ENCODE measurements around the gene PERM1. TPM values are rescaled to one million over a fixed set of nuclear protein-coding genes. Genes with fewer than 3 reads are reported as not detected.
A peak's percentile ranks its signal among the peaks of the same experiment; 100 is the strongest.

Gene PERM1
- total and polyA plus RNA-seq, 2 of the 13 experiments (the other 11 are each of a cell fraction or from before 2014, with no cell fraction given) = 0.04 to 0.29 TPM

DNA sequence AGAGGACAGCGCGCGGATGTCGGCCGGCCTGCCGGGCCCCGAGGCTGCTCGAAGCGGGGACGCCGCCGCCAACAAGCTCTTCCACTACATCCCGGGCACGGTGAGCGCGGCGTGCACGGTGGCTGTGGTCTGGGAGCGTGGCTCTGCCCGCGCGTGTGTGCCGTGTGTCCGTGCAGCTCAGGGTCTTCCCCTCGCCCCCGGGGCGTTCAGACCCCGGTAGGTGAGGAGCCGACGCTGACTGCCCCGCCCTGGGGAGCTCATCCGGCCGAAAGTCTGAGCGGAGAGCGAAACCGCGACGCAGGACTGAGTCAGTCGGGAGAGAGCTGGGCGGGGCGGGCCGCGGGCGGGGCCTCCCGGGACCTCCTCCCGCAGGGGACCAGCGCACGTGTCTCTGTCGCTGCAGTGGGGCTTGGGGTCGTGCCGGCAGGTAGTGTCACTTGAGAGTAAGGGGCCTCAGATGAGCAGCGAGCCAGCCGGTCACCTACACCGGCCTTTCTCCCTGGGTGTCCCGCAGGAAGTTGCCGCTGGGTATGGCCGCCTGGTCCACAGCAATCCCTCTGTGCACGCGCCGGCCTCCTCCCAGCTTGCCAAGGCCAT, 15.1 kb downstream of the PERM1 start (continued):
- TF ChIP-seq HIVEP1 (CRISPR knock-in tag; IDR thresholded peaks at IDR 0.05) (no peak), ASH2L (IDR thresholded peaks at IDR 0.05; ENCODE audit: insufficient read length, low read depth, low read length) (peak; percentile 38), RAD21 (CRISPR knock-in tag; IDR thresholded peaks at IDR 0.05) (no peak), ZNF296 (CRISPR knock-in tag; conservative IDR thresholded peaks at IDR 0.05) (no peak), HNRNPL (IDR thresholded peaks at IDR 0.05; ENCODE audit: low read depth, low read length) (no peak), CBX1 (IDR thresholded peaks at IDR 0.05; ENCODE audit: low read depth) (no peak), ATF7-NPFF (CRISPR knock-in tag; IDR thresholded peaks at IDR 0.05; ENCODE audit: low read depth) (no peak), DMAP1 (CRISPR knock-in tag; IDR thresholded peaks at IDR 0.05) (peak; percentile 30; the same call in 1 of the 2 replicates), ZNF749 (CRISPR knock-in tag; IDR thresholded peaks at IDR 0.05; ENCODE audit: borderline replicate concordance) (no peak; the same call in 1 of the 2 replicates), ELF4 (CRISPR knock-in tag; IDR thresholded peaks at IDR 0.05; ENCODE audit: borderline replicate concordance) (no peak), ZNF547 (CRISPR knock-in tag; IDR thresholded peaks at IDR 0.05) (peak; percentile 39; the same call in 1 of the 2 replicates), BHLHE40 (IDR thresholded peaks at IDR 0.05; ENCODE audit: low read length) (peak; percentile 58), SAP130 (CRISPR knock-in tag; IDR thresholded peaks at IDR 0.05; ENCODE audit: low read depth) (peak; percentile 77), THYN1 (CRISPR knock-in tag; IDR thresholded peaks at IDR 0.05; ENCODE audit: borderline replicate concordance, low read depth) (no peak)
- TF ChIP-seq, protein P1, sequence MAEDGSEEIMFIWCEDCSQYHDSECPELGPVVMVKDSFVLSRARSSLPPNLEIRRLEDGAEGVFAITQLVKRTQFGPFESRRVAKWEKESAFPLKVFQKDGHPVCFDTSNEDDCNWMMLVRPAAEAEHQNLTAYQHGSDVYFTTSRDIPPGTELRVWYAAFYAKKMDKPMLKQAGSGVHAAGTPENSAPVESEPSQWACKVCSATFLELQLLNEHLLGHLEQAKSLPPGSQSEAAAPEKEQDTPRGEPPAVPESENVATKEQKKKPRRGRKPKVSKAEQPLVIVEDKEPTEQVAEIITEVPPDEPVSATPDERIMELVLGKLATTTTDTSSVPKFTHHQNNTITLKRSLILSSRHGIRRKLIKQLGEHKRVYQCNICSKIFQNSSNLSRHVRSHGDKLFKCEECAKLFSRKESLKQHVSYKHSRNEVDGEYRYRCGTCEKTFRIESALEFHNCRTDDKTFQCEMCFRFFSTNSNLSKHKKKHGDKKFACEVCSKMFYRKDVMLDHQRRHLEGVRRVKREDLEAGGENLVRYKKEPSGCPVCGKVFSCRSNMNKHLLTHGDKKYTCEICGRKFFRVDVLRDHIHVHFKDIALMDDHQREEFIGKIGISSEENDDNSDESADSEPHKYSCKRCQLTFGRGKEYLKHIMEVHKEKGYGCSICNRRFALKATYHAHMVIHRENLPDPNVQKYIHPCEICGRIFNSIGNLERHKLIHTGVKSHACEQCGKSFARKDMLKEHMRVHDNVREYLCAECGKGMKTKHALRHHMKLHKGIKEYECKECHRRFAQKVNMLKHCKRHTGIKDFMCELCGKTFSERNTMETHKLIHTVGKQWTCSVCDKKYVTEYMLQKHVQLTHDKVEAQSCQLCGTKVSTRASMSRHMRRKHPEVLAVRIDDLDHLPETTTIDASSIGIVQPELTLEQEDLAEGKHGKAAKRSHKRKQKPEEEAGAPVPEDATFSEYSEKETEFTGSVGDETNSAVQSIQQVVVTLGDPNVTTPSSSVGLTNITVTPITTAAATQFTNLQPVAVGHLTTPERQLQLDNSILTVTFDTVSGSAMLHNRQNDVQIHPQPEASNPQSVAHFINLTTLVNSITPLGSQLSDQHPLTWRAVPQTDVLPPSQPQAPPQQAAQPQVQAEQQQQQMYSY (CRISPR knock-in tag; IDR thresholded peaks at IDR 0.05) = no peak
- TF ChIP-seq, protein P2, sequence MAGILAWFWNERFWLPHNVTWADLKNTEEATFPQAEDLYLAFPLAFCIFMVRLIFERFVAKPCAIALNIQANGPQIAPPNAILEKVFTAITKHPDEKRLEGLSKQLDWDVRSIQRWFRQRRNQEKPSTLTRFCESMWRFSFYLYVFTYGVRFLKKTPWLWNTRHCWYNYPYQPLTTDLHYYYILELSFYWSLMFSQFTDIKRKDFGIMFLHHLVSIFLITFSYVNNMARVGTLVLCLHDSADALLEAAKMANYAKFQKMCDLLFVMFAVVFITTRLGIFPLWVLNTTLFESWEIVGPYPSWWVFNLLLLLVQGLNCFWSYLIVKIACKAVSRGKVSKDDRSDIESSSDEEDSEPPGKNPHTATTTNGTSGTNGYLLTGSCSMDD (CRISPR knock-in tag; IDR thresholded peaks at IDR 0.05) = no peak
- TF ChIP-seq, protein P3, sequence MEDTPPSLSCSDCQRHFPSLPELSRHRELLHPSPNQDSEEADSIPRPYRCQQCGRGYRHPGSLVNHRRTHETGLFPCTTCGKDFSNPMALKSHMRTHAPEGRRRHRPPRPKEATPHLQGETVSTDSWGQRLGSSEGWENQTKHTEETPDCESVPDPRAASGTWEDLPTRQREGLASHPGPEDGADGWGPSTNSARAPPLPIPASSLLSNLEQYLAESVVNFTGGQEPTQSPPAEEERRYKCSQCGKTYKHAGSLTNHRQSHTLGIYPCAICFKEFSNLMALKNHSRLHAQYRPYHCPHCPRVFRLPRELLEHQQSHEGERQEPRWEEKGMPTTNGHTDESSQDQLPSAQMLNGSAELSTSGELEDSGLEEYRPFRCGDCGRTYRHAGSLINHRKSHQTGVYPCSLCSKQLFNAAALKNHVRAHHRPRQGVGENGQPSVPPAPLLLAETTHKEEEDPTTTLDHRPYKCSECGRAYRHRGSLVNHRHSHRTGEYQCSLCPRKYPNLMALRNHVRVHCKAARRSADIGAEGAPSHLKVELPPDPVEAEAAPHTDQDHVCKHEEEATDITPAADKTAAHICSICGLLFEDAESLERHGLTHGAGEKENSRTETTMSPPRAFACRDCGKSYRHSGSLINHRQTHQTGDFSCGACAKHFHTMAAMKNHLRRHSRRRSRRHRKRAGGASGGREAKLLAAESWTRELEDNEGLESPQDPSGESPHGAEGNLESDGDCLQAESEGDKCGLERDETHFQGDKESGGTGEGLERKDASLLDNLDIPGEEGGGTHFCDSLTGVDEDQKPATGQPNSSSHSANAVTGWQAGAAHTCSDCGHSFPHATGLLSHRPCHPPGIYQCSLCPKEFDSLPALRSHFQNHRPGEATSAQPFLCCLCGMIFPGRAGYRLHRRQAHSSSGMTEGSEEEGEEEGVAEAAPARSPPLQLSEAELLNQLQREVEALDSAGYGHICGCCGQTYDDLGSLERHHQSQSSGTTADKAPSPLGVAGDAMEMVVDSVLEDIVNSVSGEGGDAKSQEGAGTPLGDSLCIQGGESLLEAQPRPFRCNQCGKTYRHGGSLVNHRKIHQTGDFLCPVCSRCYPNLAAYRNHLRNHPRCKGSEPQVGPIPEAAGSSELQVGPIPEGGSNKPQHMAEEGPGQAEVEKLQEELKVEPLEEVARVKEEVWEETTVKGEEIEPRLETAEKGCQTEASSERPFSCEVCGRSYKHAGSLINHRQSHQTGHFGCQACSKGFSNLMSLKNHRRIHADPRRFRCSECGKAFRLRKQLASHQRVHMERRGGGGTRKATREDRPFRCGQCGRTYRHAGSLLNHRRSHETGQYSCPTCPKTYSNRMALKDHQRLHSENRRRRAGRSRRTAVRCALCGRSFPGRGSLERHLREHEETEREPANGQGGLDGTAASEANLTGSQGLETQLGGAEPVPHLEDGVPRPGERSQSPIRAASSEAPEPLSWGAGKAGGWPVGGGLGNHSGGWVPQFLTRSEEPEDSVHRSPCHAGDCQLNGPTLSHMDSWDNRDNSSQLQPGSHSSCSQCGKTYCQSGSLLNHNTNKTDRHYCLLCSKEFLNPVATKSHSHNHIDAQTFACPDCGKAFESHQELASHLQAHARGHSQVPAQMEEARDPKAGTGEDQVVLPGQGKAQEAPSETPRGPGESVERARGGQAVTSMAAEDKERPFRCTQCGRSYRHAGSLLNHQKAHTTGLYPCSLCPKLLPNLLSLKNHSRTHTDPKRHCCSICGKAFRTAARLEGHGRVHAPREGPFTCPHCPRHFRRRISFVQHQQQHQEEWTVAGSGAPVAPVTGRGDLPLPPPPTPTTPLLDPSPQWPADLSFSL (CRISPR knock-in tag; IDR thresholded peaks at IDR 0.05) = no peak
- TF ChIP-seq, protein P4, sequence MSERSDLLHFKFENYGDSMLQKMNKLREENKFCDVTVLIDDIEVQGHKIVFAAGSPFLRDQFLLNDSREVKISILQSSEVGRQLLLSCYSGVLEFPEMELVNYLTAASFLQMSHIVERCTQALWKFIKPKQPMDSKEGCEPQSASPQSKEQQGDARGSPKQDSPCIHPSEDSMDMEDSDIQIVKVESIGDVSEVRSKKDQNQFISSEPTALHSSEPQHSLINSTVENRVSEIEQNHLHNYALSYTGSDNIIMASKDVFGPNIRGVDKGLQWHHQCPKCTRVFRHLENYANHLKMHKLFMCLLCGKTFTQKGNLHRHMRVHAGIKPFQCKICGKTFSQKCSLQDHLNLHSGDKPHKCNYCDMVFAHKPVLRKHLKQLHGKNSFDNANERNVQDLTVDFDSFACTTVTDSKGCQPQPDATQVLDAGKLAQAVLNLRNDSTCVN (CRISPR knock-in tag; IDR thresholded peaks at IDR 0.05; ENCODE audit: borderline replicate concordance) = no peak; the same call in 1 of the 2 replicates
